Endothelial cell of umbilical vein (primary cell): ENCODE results near the gene HNRNPLL. TPM values are rescaled to one million over a fixed set of nuclear protein-coding genes. Genes with fewer than 3 reads are reported as not detected.

Experiments
- BruUV-seq: library from RNA; stranded (reverse); fragments of 400-500 nt; replicated peaks from 2 replicates; lab custom pipeline; 2021; lab: Mats Ljungman, UMichigan
- CTCF ChIA-PET: fragments of 300-600, 350-600 bp; sonication (Branson Sonifier 250); formaldehyde crosslinking; loops from one replicate; lab custom pipeline; 2021; ENCODE audit warnings: antibody characterized with exemption, inconsistent platforms; lab: Charles Lee
- POLR2A ChIA-PET: fragments of 300-600, 350-600 bp; sonication (Branson Sonifier 250); formaldehyde crosslinking; loops from one replicate; lab custom pipeline; 2021; ENCODE audit warnings: antibody characterized with exemption, inconsistent platforms; lab: Charles Lee
- DNase-seq: peaks from one replicate; pipeline ENCODE4 v3.0.0-alpha.2; 2011; ENCODE audit warnings: low read depth, low spot score
- FAIRE-seq: peaks from 2 replicates; lab custom pipeline; 2011; peaks lifted over from hg19 to GRCh38; lab: Jason Lieb, UNC
- H2AFZ ChIP-seq: 2 replicates; pipeline ENCODE4 v1.6.0; 2012; ENCODE audit warnings: low read depth, low read length, control low read depth, inconsistent platforms
- H3K27ac ChIP-seq: 2 replicates; pipeline ENCODE4 v1.5.1; 2011; ENCODE audit warnings: low read depth, mild to moderate bottlenecking, control low read depth, low read length, moderate library complexity; ENCODE audit not compliant: insufficient read depth
- H3K27me3 ChIP-seq, 2 experiments: 2 replicates each; pipeline versions ENCODE4 v1.6.0 to v1.6.1; 2011; ENCODE audit warnings: low read length in 2 of 2, mixed read lengths in 1 of 2; ENCODE audit not compliant: control insufficient read depth in 2 of 2, insufficient read depth in 2 of 2
- H3K36me3 ChIP-seq, 2 experiments: 2 replicates in 1 of 2; 3 replicates in 1 of 2; pipeline ENCODE4 v1.5.1; 2011; ENCODE audit warnings: low read length in 2 of 2, mild to moderate bottlenecking in 1 of 2, moderate library complexity in 1 of 2; ENCODE audit not compliant: control insufficient read depth in 2 of 2, insufficient read depth in 2 of 2; ENCODE audit errors: extremely low read depth in 1 of 2
- H3K4me1 ChIP-seq: 3 replicates; pipeline ENCODE4 v1.5.1; 2011; ENCODE audit warnings: mild to moderate bottlenecking, low read length; ENCODE audit not compliant: control insufficient read depth, insufficient read depth; ENCODE audit errors: extremely low read depth
- H3K4me2 ChIP-seq: 2 replicates; pipeline ENCODE4 v1.6.1; 2011; ENCODE audit warnings: low read length, control low read depth, mixed read lengths; ENCODE audit not compliant: insufficient read depth
- H3K4me3 ChIP-seq, 3 experiments: fragments of 200-600 bp in 1 of 3; sonication (generic), shearing (Covaris generic) in 1 of 3; replicated peaks in 1 of 3; 2 replicates each; pipeline ENCODE4 v1.5.1; 2011 to 2016; ENCODE audit warnings: control low read depth in 3 of 3, low read length in 3 of 3, mild to moderate bottlenecking in 2 of 3, inconsistent platforms in 1 of 3, low read depth in 1 of 3, moderate library complexity in 1 of 3; ENCODE audit not compliant: insufficient read depth in 1 of 3
- H3K79me2 ChIP-seq: 2 replicates; pipeline ENCODE4 v1.6.0; 2012; ENCODE audit warnings: low read length, inconsistent platforms; ENCODE audit not compliant: control insufficient read depth, insufficient read depth
- H3K9ac ChIP-seq: replicated peaks from 2 replicates; pipeline ENCODE3; 2011; ENCODE audit warnings: low read length, control low read depth; ENCODE audit not compliant: insufficient read depth; ENCODE audit errors: extremely low read depth
- H3K9me1 ChIP-seq: replicated peaks from 3 replicates; pipeline ENCODE4 v1.6.0; 2011; ENCODE audit warnings: mild to moderate bottlenecking, low read length; ENCODE audit not compliant: control insufficient read depth, insufficient read depth; ENCODE audit errors: extremely low read depth
- H3K9me3 ChIP-seq: replicated peaks from 2 replicates; pipeline ENCODE4 v1.5.1; 2012; ENCODE audit warnings: low read length, inconsistent platforms; ENCODE audit not compliant: control insufficient read depth, insufficient read depth
- H4K20me1 ChIP-seq: replicated peaks from 2 replicates; pipeline ENCODE3; 2011; ENCODE audit warnings: mild to moderate bottlenecking, low read length; ENCODE audit not compliant: control insufficient read depth, insufficient read depth; ENCODE audit errors: extremely low read depth
- CTCF ChIP-seq, 2 donors: IDR thresholded peaks; 1 replicate in 1 of 2; 2 replicates in 1 of 2; pipeline ENCODE4 v1.5.1; 2011; ENCODE audit warnings: low read length in 2 of 2, mild to moderate bottlenecking in 2 of 2, moderate library complexity in 2 of 2, control low read depth in 1 of 2, inconsistent platforms in 1 of 2, low read depth in 1 of 2; ENCODE audit not compliant: insufficient read depth in 1 of 2; ENCODE audit errors: extremely low read depth in 1 of 2
- EZH2 ChIP-seq: IDR thresholded peaks from 2 replicates; pipeline ENCODE4 v1.6.1; 2012; ENCODE audit warnings: borderline replicate concordance, low read depth, mild to moderate bottlenecking, moderate library complexity, low read length, inconsistent platforms; ENCODE audit not compliant: severe bottlenecking
- JUN ChIP-seq: IDR thresholded peaks from 2 replicates; pipeline ENCODE4 v1.6.1; 2011; ENCODE audit warnings: borderline replicate concordance, low read depth; ENCODE audit not compliant: insufficient read length, insufficient read depth
- MYC ChIP-seq: IDR thresholded peaks from one replicate; pipeline ENCODE4 v1.6.1; 2011; ENCODE audit warnings: mild to moderate bottlenecking, low read depth, low read length
- POLR2A ChIP-seq: IDR thresholded peaks from 2 replicates; pipeline ENCODE4 v1.6.1; 2012; ENCODE audit warnings: low read depth, mild to moderate bottlenecking, control low read depth, low read length
- POLR2AphosphoS5 ChIP-seq: IDR thresholded peaks from 2 replicates; pipeline ENCODE4 v1.6.1; 2012; ENCODE audit warnings: low read depth, mild to moderate bottlenecking, control low read depth, low read length, moderate library complexity; ENCODE audit not compliant: insufficient read depth
- dilution Hi-C: fragments of 300-500 bp; cut with MboI; formaldehyde crosslinking; loops from one replicate; pipeline ENCODE4 v1.15.0; 2019; ENCODE audit warnings: low sequenced_read_pairs; ENCODE audit not compliant: extremely low pct_ligation_motif_present
- intact Hi-C: fragments of 100-400 bp; cut with micrococcal nuclease; formaldehyde crosslinking; loops from one replicate; pipeline ENCODE4 v1.10.0; 2022
- polyA plus RNA-seq, 4 experiments: library from polyadenylated mRNA; depleted of rRNA in 3 of 4; stranded (reverse) in 3 of 4; unstranded in 1 of 4; fragments of >200 nt; gene quantifications; 2 replicates each; pipeline versions ENCODE4 v1.2.1 to v1.2.3, GENCODE V29; 2011 to 2012; ENCODE audit warnings: missing spikeins in 1 of 4
- total RNA-seq: library from RNA; stranded (reverse); gene quantifications from 2 replicates; pipeline ENCODE4 v1.2.3, GENCODE V29; 2021

The HNRNPLL gene
- total and polyA plus RNA-seq, 2 donors (not counting 3 experiments of a cell fraction or from before 2014, with no cell fraction given): 19.8 to 56.2 TPM

DNA sequence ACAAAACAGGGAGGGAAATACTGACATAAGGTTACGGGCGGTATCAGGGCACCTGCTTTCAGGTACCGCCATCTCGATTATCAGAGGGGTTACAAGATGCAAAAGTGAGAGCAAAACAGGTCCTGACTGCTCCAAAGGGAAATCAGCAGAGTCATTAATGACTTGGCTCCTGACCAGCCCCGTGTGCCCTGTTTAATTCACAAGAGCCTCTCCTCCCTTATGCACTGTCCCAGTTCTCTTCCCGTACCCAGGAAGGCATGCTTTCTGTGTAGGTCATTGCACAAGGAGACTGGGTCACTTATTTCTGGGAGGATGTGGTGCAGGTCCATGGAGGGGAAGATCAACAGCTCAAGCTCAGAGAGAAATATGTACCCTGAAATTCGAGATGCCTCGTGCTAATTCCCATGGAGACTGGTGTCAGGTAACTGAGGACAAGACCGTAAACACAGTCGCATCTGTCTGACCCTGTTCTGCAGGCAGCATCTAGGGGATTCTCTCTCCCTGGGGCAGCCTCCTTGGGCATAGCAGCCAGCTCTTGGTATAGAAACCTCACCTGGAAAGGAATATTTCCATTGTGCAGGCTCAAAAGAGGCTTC is 79.9 kb downstream of the HNRNPLL start:
- intact Hi-C loops (no loop called here), dilution Hi-C loops (no loop called here)
- DNase-seq (no peak), FAIRE-seq (no peak)
- no TSS peak for BruUV-seq
- Histone ChIP-seq H3K4me2 (no peak overlapping the region), H3K4me3 (no peak overlapping the region), H3K9me1 (no peaks in the 10 kb centered on the region), H3K9ac (no peak overlapping the region), H3K9me3 (no peaks in the 10 kb centered on the region), H3K27ac (no peak overlapping the region), H3K79me2 (no peaks in the 10 kb centered on the region), H3K4me1 (no peaks in the 10 kb centered on the region), H4K20me1 (no peaks in the 10 kb centered on the region), H3K36me3 (no peaks in the 10 kb centered on the region), H3K27me3 (peaks cover 5 to 10% of the 10 kb centered on the region in 2 experiments), H2AFZ (no peak overlapping the region)
- ChIA-PET CTCF (interaction anchor here (1.1 to 1.8 kb wide), 3 partner anchors 9 to 207 kb away, joined by 3 to 7 read pairs (median 4); no protein-coding TSS in a partner anchor), POLR2A (no interaction called here)
- TF ChIP-seq POLR2A: no peak
- TF ChIP-seq CTCF (IDR thresholded peaks at IDR 0.05; ENCODE audit: extremely low read depth in 1 of 2, insufficient read depth in 1 of 2, low read depth in 1 of 2, low read length in 2 of 2): no peak
- no peak for TF ChIP-seq POLR2AphosphoS5
- no peak for TF ChIP-seq EZH2
- TF ChIP-seq MYC: no peak
- no peak for TF ChIP-seq JUN
